ENCODE data around the gene ACKR1.

GRCh38 chr1:159211331-159212136 is 6.9 kb downstream of the ACKR1 start:
- TF ChIP-seq POLR2A (IDR thresholded peaks at IDR 0.05; ENCODE audit: low read depth, low read length), result no peak
- no peak for TF ChIP-seq POLR2AphosphoS5 (IDR thresholded peaks at IDR 0.05; ENCODE audit: low read depth, low read length)
- TF ChIP-seq TAF1 (IDR thresholded peaks at IDR 0.05; ENCODE audit: low read depth, low read length), result no peak
